GM20000 (cell line): ENCODE results near the gene ABLIM2.

Source experiments
- DNase-seq: peaks from one replicate; pipeline ENCODE4 v3.0.0; 2012; ENCODE audit warnings: low spot score
- TF ChIP-seq, protein P1 (sequence below): IDR thresholded peaks from 2 replicates; pipeline ENCODE4 v1.5.1; 2012; ENCODE audit warnings: mild to moderate bottlenecking, control low read depth; ENCODE audit errors: extremely low read depth, missing control alignments

The ABLIM2 gene

DNA sequence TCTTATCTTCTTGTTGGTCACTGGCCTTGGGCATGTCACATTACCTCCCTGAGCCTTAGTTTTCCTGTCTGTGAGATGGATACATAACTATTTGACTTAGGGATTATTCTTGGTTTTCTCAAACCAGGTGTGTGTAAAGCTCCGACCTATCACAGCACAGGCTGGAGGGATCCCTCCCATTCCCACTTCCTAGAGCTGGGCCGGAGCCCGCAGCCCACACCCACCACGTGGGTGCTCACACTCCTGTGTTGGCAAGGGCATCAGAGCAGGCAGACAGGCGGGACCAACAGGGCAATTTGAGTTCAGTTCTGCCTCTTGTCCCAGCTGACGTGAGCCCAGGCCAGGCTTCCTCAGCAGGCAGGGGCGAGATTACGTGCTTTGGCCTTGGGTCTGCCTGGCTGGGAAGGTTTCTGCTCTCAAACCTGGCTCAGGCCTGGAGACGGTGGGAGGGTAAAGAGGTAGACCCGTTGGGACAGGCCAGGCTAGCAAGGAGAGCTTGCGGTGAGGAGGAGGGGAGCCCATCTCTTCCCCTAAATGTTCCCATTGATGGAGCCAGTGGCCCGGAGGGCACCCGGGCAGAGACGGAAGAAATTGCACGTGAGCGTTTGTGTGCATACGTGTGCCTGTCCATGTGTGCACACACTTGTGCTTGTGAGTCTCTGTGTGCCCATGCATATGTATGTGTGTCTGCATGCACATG, 39.7 kb upstream of the ABLIM2 start:
- no peak for DNase-seq
- TF ChIP-seq, protein P1, sequence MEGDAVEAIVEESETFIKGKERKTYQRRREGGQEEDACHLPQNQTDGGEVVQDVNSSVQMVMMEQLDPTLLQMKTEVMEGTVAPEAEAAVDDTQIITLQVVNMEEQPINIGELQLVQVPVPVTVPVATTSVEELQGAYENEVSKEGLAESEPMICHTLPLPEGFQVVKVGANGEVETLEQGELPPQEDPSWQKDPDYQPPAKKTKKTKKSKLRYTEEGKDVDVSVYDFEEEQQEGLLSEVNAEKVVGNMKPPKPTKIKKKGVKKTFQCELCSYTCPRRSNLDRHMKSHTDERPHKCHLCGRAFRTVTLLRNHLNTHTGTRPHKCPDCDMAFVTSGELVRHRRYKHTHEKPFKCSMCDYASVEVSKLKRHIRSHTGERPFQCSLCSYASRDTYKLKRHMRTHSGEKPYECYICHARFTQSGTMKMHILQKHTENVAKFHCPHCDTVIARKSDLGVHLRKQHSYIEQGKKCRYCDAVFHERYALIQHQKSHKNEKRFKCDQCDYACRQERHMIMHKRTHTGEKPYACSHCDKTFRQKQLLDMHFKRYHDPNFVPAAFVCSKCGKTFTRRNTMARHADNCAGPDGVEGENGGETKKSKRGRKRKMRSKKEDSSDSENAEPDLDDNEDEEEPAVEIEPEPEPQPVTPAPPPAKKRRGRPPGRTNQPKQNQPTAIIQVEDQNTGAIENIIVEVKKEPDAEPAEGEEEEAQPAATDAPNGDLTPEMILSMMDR = no peak

DNA sequence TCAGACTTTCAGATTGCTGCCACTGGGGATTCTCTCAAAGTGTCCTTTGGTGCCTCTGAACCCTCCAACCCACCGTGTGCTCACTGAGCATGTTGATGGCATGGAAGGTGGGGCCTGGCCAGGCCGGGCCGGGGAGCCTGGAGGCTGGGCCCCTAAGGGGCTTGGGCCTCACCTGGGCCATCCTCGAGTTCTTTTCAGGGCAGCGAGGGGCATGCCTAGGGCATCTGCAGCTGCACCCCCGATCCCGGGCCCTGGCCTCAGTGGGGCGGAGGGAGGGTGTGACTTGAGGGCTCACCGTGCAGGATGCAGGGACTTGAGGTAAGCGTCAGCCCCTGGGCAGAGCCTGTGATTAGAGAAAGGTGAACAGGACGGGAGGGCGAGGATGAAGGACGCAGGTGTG, 38.9 kb upstream of the ABLIM2 start:
- TF ChIP-seq, protein P1 = no peak
- DNase-seq = no peak

DNA sequence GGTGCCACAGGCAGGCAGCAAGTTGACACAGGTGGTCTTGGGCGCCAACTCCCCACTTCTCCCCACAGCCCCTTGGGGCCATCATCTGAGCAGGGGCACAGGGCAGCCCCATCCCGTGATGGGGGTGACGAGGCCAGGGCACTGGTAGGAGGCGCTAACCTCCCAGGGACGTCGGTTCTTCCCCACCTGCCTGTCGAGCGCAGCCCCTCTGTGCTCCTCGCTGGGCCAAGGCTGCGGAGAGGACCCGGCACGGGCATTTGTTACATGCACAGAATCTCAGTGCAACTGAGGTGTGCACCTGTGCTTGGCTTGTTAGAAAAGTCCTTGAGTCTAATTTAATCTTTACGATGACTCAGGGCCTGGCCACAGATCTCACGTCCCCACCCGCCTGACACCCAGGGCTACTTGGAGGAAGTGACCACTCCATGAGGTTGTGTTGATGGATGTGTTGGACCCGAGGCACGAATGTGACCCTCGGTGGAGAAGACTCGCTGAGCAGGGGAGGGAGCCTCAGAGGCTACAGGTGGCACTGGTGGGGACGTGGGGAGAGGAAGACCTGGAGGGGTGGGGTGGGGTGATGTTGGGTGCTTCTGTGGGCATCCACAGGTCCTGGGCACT, 37.3 kb upstream of the ABLIM2 start:
- TF ChIP-seq, protein P1 = no peak
- DNase-seq = no peak

DNA sequence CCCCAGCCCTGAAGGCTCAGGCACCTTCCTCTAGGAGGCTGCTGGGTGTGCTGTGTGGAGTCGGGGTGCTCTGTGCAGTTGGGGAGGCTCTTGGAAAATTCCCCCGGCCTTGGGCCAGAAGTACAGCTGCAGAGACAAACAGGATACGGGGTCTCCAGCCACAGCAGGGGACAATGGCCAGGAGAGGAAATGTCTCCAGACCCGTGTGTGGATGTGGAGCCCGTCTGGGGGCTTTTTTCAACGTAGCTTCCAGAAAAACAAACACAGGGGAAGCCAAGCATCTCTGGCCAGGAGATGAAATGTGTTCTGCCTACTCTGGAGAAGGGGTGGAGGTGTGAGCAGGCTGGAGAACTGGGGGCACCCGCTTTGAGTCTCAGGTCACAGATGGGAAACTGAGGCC, 36.8 kb upstream of the ABLIM2 start:
- no peak for DNase-seq
- TF ChIP-seq, protein P1 = no peak

DNA sequence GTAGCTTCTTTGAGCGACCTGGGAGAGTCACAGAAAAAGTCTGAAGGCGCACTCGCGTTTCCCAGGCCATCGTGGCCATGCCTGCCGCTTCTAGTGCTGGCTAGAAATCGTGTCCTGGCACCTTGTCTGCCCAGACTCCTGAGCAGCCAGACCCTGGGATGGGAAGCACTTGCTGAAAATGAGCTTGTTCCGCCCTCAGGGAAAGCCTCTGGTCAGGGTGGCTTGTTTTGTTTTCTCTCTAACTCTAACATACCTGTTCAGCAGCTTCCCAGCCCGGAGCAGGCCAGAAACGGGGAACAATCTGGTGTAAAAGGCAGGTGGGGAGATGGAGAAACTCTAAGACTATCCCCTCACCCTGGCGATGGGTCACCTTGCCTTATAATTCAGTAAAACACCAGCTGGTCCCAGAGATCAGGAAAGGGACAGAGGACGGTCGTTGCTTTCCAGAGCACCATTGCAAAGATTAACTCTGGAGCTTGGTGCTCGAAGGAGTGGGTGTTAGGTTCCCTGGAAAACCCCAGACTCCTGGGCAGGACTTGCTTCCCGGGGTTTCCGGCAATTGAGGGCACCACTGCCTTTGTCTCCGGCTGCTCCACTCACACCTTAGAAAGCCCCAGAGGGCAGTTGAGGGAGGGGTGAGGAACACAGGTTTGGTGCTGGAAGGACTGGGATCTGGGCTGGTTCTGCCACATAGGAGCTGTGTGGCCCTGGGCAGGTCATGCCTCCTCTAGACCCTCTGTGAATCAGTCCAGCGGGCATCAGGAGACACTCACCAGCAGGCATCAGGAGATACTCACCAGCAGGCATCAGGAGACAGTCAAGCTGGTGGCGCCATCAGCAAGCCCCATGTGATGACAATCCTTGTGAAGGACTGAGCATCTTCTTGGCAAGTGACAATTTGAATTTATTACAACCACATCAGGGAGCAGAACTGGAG, 36.0 kb upstream of the ABLIM2 start:
- DNase-seq = no peak
- TF ChIP-seq, protein P1 = no peak

DNA sequence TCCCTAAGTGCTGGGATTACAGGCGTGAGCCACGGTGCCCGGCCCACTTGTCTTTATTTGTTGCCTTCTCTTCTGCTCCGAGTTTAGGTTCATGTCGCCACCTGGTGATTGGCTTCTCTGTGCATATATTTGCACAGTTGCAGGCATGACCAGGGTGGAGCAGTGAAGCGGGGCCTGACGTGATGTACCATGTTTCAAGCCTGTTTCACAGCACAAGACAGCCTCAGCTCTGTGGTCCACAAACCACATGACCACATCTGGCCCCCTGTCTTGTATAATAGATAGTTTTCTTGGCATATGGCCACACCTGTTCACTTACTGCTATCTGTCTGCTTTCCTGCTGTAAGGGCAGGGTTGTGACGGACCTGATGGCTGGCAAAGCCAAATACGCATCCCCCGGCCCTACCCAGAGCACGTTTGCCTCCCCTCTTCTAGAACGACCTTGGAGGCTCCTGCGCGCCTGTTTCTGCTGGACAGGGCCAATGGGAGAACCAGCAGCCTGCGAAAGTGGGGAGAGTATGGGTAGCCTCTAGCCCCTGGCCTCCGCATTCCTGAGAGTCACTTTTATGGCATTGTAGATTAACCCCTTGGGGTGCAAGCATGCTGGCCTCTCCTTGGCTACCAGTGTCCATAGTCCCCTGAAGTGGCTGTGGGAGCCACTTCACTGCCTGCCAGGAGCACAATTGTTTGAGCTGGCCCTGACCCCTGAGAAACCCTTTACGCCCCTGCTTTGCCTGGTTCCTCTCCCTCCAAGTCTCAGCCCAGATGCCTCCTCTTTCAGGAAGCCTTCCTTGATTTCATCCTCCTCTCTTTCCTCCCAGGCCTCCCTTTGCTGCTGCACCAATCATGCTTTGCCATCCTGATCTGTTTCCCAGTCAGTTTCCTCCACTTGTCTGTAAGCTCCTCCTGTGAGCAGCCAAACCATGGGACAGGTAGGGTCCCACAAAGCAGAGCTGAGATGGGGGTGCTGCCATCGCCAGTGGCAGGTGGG, 34.4 kb upstream of the ABLIM2 start:
- TF ChIP-seq, protein P1 = peak; percentile 71
- peak; percentile 76 for DNase-seq
